Activated naive CD8-positive, alpha-beta T cell treated with anti-CD3 and anti-CD28 coated beads, Interleukin-2, amount 50 U/mL, for 24 hours (primary cell): Measurements from ENCODE around the gene MAP2K5.

Experiments used
- ATAC-seq: fragments of 150-1000 bp; cut with Tn5 transposase; one replicate; pipeline ENCODE4 v1.10.0; 2021
- DNase-seq: peaks from one replicate; pipeline ENCODE4 v3.0.0; 2021
- H3K27ac Mint-ChIP-seq: one replicate; pipeline ENCODE4 v1.8.0; 2021; ENCODE audit warnings: mild to moderate bottlenecking, mixed read lengths
- H3K27me3 Mint-ChIP-seq: one replicate; pipeline ENCODE4 v1.8.0; 2021; ENCODE audit warnings: mixed read lengths
- H3K36me3 Mint-ChIP-seq: one replicate; pipeline ENCODE4 v1.8.0; 2021; ENCODE audit warnings: low read depth, mixed read lengths
- H3K4me1 Mint-ChIP-seq: one replicate; pipeline ENCODE4 v1.8.0; 2021; ENCODE audit warnings: mixed read lengths
- H3K4me3 Mint-ChIP-seq: one replicate; pipeline ENCODE4 v1.8.0; 2021; ENCODE audit warnings: mild to moderate bottlenecking, moderate library complexity, mixed read lengths
- H3K9me3 Mint-ChIP-seq: one replicate; pipeline ENCODE4 v1.8.0; 2021; ENCODE audit warnings: mixed read lengths

The MAP2K5 gene

DNA sequence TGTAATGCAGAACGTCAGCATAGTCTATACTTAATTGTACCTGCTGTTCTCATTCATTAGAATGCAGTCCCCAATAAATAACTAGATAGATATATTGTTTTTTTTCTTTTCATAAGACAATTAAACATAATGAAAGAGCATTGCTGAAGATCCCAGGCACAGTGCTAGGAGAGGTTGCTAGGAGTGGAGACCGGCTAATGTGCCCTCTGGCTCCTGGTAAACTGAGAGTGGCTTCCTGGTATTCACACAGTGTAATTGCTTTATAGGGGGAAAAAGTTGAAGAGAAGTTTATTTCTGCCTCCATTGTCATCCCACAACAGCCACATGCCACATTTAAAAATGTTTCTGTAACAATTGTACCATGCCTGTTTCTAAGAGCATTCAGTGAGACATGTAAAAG lies 135.6 kb downstream of the MAP2K5 start:
- peaks cover 6% of the 10 kb centered on the region for H3K9me3 Mint-ChIP-seq
- ATAC-seq = no peak
- no peak for DNase-seq
- H3K27ac Mint-ChIP-seq = no peak overlapping the region
- no peaks in the 10 kb centered on the region for H3K27me3 Mint-ChIP-seq
- peaks cover 21% of the 10 kb centered on the region for H3K36me3 Mint-ChIP-seq
- H3K4me3 Mint-ChIP-seq = no peak overlapping the region
- H3K4me1 Mint-ChIP-seq = no peaks in the 10 kb centered on the region

DNA sequence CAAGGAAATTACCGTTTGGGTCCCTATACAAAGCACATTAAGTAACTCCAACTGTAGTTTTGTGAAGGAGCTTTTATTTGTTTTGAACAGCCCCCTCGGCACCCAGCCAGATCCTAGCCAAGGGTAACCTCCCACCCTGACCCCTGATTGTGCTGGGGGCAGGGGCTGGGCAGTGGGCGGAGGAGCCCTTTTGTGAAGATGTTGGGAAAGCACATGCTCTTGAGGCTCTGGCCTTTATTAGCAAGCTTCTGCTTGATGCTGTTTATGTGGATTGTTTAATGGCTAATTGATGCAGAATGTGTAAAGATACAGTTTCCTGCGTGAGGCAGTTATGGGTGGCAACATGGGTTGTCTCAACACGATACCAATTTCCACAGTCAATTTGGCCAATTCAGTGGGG lies 136.5 kb downstream of the MAP2K5 start:
- H3K9me3 Mint-ChIP-seq = peaks cover 16% of the 10 kb centered on the region
- no peaks in the 10 kb centered on the region for H3K4me1 Mint-ChIP-seq
- H3K4me3 Mint-ChIP-seq = no peak overlapping the region
- no peak overlapping the region for H3K27ac Mint-ChIP-seq
- ATAC-seq (no peak), DNase-seq (no peak)
- peaks cover 27% of the 10 kb centered on the region for H3K36me3 Mint-ChIP-seq
- H3K27me3 Mint-ChIP-seq = no peaks in the 10 kb centered on the region

- Mint-ChIP-seq H3K4me1 (no peaks in the 10 kb centered on the region), H3K27ac (no peak overlapping the region), H3K27me3 (no peaks in the 10 kb centered on the region), H3K4me3 (no peak overlapping the region), H3K9me3 (peaks cover 31% of the 10 kb centered on the region), H3K36me3 (peaks cover 37% of the 10 kb centered on the region)
- ATAC-seq = no peak
- DNase-seq = no peak
Measured at GRCh38 chr15:67680641-67681040, 138.1 kb downstream of the MAP2K5 start.

GRCh38 chr15:67685008-67685599 lies 142.6 kb downstream of the MAP2K5 start:
- Mint-ChIP-seq H3K36me3 (peaks cover 34% of the 10 kb centered on the region), H3K27me3 (no peaks in the 10 kb centered on the region), H3K27ac (no peak overlapping the region), H3K4me3 (no peak overlapping the region), H3K9me3 (peaks cover 36% of the 10 kb centered on the region), H3K4me1 (no peaks in the 10 kb centered on the region)
- ATAC-seq (no peak), DNase-seq (no peak)

- no peak overlapping the region for H3K27ac Mint-ChIP-seq
- H3K27me3 Mint-ChIP-seq = no peaks in the 10 kb centered on the region
- H3K36me3 Mint-ChIP-seq = peaks cover 32% of the 10 kb centered on the region
- H3K4me1 Mint-ChIP-seq = peaks cover 1% of the 10 kb centered on the region
- ATAC-seq = no peak
- H3K9me3 Mint-ChIP-seq = peaks cover 36% of the 10 kb centered on the region
- no peak overlapping the region for H3K4me3 Mint-ChIP-seq
- DNase-seq = no peak
Measured at GRCh38 chr15:67685716-67686115, 143.2 kb downstream of the MAP2K5 start.

GRCh38 chr15:67690936-67691335 lies 148.4 kb downstream of the MAP2K5 start:
- Mint-ChIP-seq H3K4me1 (peaks cover 7% of the 10 kb centered on the region), H3K27me3 (no peaks in the 10 kb centered on the region), H3K36me3 (peaks cover 22% of the 10 kb centered on the region), H3K9me3 (peaks cover 2% of the 10 kb centered on the region), H3K4me3 (no peak overlapping the region), H3K27ac (no peak overlapping the region)
- ATAC-seq (peak; percentile 66), DNase-seq (no peak)

GRCh38 chr15:67691450-67691849 lies 148.9 kb downstream of the MAP2K5 start:
- H3K36me3 Mint-ChIP-seq = peaks cover 20% of the 10 kb centered on the region
- peaks cover 7% of the 10 kb centered on the region for H3K4me1 Mint-ChIP-seq
- DNase-seq (no peak), ATAC-seq (no peak)
- H3K4me3 Mint-ChIP-seq = no peak overlapping the region
- no peak overlapping the region for H3K27ac Mint-ChIP-seq
- H3K27me3 Mint-ChIP-seq = no peaks in the 10 kb centered on the region
- no peaks in the 10 kb centered on the region for H3K9me3 Mint-ChIP-seq

DNA sequence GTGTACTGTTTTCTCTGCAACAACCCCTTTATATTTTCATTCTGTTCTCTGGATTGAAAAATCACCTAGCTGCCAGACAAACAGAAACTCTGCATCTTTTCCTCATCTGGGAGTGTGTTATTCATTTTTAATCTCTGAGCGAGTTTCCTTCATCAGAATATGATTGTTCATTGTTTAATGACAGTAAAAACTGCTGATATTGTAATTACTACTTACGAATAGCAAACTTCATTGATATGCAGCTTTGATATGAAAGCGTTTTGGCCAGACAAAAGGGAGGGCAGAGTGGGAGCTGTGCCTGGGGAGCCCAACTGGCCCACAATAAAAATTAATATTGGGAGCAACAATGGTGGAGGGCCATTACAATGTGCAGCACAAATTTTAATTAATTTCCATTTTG lies 150.1 kb downstream of the MAP2K5 start:
- ATAC-seq (no peak), DNase-seq (no peak)
- Mint-ChIP-seq H3K27me3 (no peaks in the 10 kb centered on the region), H3K36me3 (peaks cover 23% of the 10 kb centered on the region), H3K4me1 (peaks cover 7% of the 10 kb centered on the region), H3K9me3 (no peaks in the 10 kb centered on the region), H3K4me3 (no peak overlapping the region), H3K27ac (no peak overlapping the region)

DNA sequence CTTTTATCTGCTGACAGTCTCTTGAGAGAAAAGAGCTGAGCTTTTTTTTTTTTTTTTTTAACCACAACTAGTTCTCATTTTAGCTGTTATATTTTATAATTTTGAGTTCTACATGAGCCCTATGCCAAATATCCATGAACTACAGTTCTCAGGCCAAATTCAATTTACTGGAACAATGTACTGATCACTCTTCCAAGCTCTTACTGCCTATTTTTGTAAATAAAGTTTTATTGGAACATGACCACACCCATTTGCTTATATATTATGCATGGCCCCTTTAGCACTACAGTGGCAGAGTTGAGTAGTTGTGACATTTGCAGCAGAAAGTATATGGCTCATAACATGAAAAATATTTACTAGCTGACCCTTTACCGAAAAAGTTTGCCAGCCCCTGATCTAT lies 153.6 kb downstream of the MAP2K5 start:
- Mint-ChIP-seq H3K4me1 (peaks cover 2% of the 10 kb centered on the region), H3K27ac (no peak overlapping the region), H3K9me3 (no peaks in the 10 kb centered on the region), H3K4me3 (no peak overlapping the region), H3K27me3 (no peaks in the 10 kb centered on the region), H3K36me3 (peaks cover 23% of the 10 kb centered on the region)
- ATAC-seq (no peak), DNase-seq (no peak)

DNA sequence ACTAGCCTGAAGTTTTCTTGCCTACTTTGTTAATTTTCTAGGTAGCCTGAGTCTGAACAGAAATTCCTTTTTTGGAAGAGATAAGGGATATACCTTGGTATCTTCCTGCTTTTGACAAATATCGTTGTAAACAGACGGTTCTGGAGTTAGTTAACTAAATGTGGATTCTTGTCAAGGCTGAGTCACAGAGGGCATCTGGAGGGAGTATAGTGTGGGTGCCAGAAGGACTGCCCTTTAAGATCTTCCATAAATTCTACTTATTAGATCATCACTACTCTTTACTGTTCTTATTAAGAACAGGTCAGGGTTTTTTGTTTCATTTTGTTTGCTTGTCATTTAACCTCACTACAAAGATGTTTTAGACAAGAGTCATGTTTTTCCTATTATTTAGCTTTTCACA lies 157.5 kb downstream of the MAP2K5 start:
- Mint-ChIP-seq H3K4me3 (no peak overlapping the region), H3K9me3 (no peaks in the 10 kb centered on the region), H3K27ac (no peak overlapping the region), H3K27me3 (no peaks in the 10 kb centered on the region), H3K4me1 (no peaks in the 10 kb centered on the region), H3K36me3 (peaks cover 11% of the 10 kb centered on the region)
- ATAC-seq (no peak), DNase-seq (no peak)

DNA sequence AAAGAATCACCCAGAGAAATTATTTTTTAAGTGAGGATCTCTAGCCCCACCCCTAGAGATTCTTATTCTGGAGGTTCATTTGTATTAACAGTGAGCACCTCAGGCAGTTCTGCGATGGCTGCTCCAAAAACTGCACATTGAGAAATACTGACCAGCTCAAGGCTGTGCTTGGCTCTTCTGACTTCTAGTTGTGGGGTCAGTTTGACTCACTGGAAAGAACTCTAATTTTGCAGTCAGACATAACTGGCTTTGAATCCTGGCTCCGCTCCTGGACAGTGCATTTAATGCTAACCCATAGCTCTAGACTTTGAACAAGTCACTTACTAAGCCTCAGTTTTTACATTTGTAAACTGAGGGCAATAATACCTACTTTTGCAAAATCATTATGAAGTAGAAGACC lies 159.2 kb downstream of the MAP2K5 start:
- H3K4me3 Mint-ChIP-seq = no peak overlapping the region
- DNase-seq (no peak), ATAC-seq (no peak)
- H3K4me1 Mint-ChIP-seq = no peaks in the 10 kb centered on the region
- no peaks in the 10 kb centered on the region for H3K27me3 Mint-ChIP-seq
- H3K27ac Mint-ChIP-seq = no peak overlapping the region
- H3K9me3 Mint-ChIP-seq = no peaks in the 10 kb centered on the region
- H3K36me3 Mint-ChIP-seq = peaks cover 18% of the 10 kb centered on the region

- ATAC-seq = no peak
- Mint-ChIP-seq H3K27ac (no peak overlapping the region), H3K4me1 (peaks cover 5% of the 10 kb centered on the region), H3K9me3 (no peaks in the 10 kb centered on the region), H3K27me3 (no peaks in the 10 kb centered on the region), H3K4me3 (no peak overlapping the region), H3K36me3 (peaks cover 26% of the 10 kb centered on the region)
- no peak for DNase-seq
Measured at GRCh38 chr15:67707520-67708283, 165.2 kb downstream of the MAP2K5 start.

DNA sequence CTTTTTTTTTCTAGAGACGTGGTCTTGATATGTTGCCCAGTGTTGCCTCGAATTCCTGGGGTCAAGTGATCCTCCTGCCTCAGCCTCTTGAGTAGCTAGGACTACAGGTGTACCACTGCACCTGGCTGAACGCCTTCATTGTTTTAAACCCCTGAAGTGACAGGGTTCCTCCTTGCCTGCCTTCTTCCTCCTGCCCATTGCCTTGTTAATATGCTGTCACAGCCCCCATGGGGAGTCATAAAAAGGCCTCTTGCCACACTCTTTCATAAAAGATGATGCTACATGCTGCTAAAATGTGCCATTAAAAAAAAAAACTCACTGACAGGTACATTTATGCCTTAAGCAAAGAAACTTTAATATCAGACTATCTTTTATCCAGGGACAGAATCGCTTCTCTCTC lies 166.0 kb downstream of the MAP2K5 start:
- Mint-ChIP-seq H3K27me3 (no peaks in the 10 kb centered on the region), H3K4me3 (no peak overlapping the region), H3K4me1 (peaks cover 5% of the 10 kb centered on the region), H3K9me3 (no peaks in the 10 kb centered on the region), H3K27ac (no peak overlapping the region), H3K36me3 (peaks cover 26% of the 10 kb centered on the region)
- ATAC-seq (no peak), DNase-seq (no peak)

DNA sequence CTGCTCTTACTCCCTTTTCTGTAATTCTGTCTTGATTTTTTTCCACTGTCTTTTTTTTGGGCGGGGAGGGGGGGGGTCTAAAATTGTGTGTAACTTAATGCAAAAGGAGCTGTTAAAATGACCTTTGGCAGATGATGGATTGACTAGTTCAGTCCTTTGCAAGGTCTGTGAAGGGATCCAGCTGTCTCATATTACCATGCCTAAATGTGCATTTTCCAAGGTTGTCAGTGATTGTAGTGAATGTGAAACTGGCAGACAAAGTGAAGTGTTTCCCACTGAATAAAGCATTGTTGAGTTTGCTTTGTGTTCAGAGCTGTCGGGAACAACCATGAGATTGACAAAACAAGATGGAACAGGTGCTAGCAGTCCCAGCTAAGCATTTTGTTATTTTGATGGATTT lies 172.7 kb downstream of the MAP2K5 start:
- ATAC-seq (no peak), DNase-seq (no peak)
- H3K27ac Mint-ChIP-seq = no peak overlapping the region
- no peak overlapping the region for H3K4me3 Mint-ChIP-seq
- no peaks in the 10 kb centered on the region for H3K9me3 Mint-ChIP-seq
- H3K4me1 Mint-ChIP-seq = no peaks in the 10 kb centered on the region
- H3K36me3 Mint-ChIP-seq = peaks cover 12% of the 10 kb centered on the region
- H3K27me3 Mint-ChIP-seq = no peaks in the 10 kb centered on the region

DNA sequence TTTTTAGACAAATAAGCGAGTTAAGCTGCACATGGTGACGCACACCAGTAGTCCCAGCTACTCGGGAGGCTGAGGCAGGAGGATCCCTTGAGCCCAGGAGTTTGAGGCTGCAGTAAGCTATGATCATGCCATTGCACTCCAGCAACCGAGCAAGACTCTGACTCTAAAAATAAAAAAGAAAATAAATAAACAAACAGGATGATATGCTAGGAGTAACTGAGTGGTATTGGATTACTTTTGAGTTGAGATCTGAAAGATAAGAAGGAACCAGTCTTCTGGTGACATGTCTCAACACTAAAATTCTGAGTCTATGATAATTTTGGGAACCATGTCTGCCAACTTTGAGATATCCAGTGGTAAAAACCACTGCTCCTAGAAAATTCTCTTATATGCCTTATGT lies 173.7 kb downstream of the MAP2K5 start:
- DNase-seq = no peak
- ATAC-seq = no peak
- Mint-ChIP-seq H3K27ac (no peak overlapping the region), H3K4me1 (peaks cover 2% of the 10 kb centered on the region), H3K4me3 (no peak overlapping the region), H3K9me3 (no peaks in the 10 kb centered on the region), H3K27me3 (no peaks in the 10 kb centered on the region), H3K36me3 (peaks cover 8% of the 10 kb centered on the region)
